Measurements from ENCODE around the gene KL. TPM values are rescaled to one million over a fixed set of nuclear protein-coding genes. Genes with fewer than 3 reads are reported as not detected.

The KL gene
- total RNA-seq (not detected in 2 replicates), polyA plus RNA-seq (not detected in 2 replicates)

DNA sequence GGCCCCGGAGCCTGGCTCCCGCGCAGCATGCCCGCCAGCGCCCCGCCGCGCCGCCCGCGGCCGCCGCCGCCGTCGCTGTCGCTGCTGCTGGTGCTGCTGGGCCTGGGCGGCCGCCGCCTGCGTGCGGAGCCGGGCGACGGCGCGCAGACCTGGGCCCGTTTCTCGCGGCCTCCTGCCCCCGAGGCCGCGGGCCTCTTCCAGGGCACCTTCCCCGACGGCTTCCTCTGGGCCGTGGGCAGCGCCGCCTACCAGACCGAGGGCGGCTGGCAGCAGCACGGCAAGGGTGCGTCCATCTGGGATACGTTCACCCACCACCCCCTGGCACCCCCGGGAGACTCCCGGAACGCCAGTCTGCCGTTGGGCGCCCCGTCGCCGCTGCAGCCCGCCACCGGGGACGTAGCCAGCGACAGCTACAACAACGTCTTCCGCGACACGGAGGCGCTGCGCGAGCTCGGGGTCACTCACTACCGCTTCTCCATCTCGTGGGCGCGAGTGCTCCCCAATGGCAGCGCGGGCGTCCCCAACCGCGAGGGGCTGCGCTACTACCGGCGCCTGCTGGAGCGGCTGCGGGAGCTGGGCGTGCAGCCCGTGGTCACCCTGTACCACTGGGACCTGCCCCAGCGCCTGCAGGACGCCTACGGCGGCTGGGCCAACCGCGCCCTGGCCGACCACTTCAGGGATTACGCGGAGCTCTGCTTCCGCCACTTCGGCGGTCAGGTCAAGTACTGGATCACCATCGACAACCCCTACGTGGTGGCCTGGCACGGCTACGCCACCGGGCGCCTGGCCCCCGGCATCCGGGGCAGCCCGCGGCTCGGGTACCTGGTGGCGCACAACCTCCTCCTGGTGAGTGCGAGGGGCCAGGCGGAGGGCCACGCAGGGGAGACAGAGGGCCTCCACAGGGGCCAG lies at the start of gene KL:
TSS of gene KL (plus strand) at position 10 of the 909 bp plus-strand sequence. CDS start at position 28, 18 bp downstream.
- Histone ChIP-seq H3K4me3 (peak within 1 kb of the TSS; percentile 33), H3K4me1 (ENCODE audit: low read depth) (no peaks in the 10 kb centered on the region), H3K27me3 (peaks cover 85% of the 10 kb centered on the region), H3K27ac (no peak within 1 kb of the TSS), H3K9me3 (ENCODE audit: low read depth) (no peaks in the 10 kb centered on the region), H3K36me3 (no peaks in the 10 kb centered on the region)
- DNase-seq (ENCODE audit: low read depth in 1 of 2, low spot score in 1 of 2), result peak; percentile 16 to 51
- TF ChIP-seq, protein P1, sequence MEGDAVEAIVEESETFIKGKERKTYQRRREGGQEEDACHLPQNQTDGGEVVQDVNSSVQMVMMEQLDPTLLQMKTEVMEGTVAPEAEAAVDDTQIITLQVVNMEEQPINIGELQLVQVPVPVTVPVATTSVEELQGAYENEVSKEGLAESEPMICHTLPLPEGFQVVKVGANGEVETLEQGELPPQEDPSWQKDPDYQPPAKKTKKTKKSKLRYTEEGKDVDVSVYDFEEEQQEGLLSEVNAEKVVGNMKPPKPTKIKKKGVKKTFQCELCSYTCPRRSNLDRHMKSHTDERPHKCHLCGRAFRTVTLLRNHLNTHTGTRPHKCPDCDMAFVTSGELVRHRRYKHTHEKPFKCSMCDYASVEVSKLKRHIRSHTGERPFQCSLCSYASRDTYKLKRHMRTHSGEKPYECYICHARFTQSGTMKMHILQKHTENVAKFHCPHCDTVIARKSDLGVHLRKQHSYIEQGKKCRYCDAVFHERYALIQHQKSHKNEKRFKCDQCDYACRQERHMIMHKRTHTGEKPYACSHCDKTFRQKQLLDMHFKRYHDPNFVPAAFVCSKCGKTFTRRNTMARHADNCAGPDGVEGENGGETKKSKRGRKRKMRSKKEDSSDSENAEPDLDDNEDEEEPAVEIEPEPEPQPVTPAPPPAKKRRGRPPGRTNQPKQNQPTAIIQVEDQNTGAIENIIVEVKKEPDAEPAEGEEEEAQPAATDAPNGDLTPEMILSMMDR (IDR thresholded peaks at IDR 0.05; ENCODE audit: low read depth, low read length), result no peak

DNA sequence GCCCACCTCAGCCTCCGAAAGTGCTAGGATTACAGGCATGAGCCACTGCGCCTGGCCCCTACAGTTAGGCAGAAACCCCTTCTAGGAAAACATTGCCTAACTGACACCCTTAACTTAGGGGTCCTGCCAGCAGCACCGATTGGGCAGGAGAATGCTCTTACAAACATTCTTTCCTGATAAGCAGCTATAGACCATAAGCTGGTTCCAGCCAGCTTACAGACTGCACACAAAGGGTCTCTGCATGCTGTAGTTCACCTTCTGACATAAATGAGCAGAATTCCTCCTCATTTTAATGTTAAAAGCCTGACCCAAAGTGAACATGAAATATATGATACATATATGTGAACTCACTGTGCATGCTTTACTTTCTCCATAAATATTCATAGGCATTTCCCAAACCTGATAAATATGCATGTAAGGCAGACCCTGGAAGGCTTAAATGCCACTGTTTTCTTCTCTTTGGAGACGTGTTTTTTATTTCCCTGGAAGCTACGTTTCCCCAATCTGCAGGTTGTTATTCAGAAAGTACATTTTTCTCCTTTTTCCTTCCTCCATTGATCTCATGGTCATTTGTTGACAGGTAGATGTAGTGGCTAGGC lies 48.5 kb upstream of the KL start:
- no peak overlapping the region for H3K27ac ChIP-seq
- no peaks in the 10 kb centered on the region for H3K9me3 ChIP-seq (ENCODE audit: low read depth)
- no peak overlapping the region for H3K4me3 ChIP-seq
- no peaks in the 10 kb centered on the region for H3K36me3 ChIP-seq
- peaks cover 3% of the 10 kb centered on the region for H3K27me3 ChIP-seq
- H3K4me1 ChIP-seq (ENCODE audit: low read depth), result peaks cover 3% of the 10 kb centered on the region
- TF ChIP-seq, protein P1 (IDR thresholded peaks at IDR 0.05; ENCODE audit: low read depth, low read length), result no peak
- DNase-seq (ENCODE audit: low read depth in 1 of 2, low spot score in 1 of 2), result peak in 1 of 2 donors; percentile 18

DNA sequence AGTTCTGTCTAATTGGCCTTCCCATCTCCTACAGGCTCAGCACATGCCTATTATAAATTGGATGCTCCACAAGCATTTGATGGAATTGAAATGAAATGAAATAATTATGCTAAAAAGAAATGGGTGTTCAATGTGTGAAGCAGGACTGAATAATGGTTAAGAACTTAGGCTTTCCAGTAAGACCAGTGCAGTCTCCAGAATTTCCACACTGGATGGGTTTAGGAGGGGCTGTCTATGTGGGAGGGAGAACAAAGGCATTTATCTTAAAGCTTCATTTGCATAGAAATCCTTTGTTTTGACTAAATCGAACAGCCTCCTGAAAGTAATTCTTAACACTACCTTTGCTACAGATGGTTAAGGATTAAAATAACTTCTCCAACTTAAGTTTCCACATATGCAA lies 47.9 kb upstream of the KL start:
- no peaks in the 10 kb centered on the region for H3K9me3 ChIP-seq (ENCODE audit: low read depth)
- peaks cover 3% of the 10 kb centered on the region for H3K4me1 ChIP-seq (ENCODE audit: low read depth)
- TF ChIP-seq, protein P1 (IDR thresholded peaks at IDR 0.05; ENCODE audit: low read depth, low read length), result no peak
- no peak for DNase-seq (ENCODE audit: low read depth in 1 of 2, low spot score in 1 of 2)
- H3K36me3 ChIP-seq, result no peaks in the 10 kb centered on the region
- H3K27me3 ChIP-seq, result peaks cover 3% of the 10 kb centered on the region
- H3K4me3 ChIP-seq, result no peak overlapping the region
- no peak overlapping the region for H3K27ac ChIP-seq

DNA sequence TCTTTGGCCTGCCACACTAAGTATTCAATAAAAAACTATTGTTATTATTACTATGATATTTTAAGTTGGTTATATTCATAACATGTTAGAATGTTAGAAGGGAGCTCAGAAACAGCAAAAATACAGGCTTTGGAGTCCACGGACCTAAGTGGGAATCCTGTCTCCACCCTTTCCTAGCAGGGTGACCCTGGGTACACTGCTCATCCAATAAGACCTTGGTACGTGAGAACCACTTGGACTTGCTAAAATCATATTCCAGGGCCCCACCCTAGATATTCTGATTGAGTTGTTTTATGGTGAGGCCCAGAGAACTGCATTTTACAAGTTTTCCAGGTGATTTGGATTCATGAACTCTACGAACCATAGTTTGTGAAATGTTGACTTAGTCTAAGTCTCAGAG lies 47.4 kb upstream of the KL start:
- Histone ChIP-seq H3K4me3 (no peak overlapping the region), H3K36me3 (no peaks in the 10 kb centered on the region), H3K27me3 (peaks cover 3% of the 10 kb centered on the region), H3K4me1 (ENCODE audit: low read depth) (peaks cover 3% of the 10 kb centered on the region), H3K9me3 (ENCODE audit: low read depth) (no peaks in the 10 kb centered on the region), H3K27ac (no peak overlapping the region)
- TF ChIP-seq, protein P1 (IDR thresholded peaks at IDR 0.05; ENCODE audit: low read depth, low read length), result no peak
- no peak for DNase-seq (ENCODE audit: low read depth in 1 of 2, low spot score in 1 of 2)

DNA sequence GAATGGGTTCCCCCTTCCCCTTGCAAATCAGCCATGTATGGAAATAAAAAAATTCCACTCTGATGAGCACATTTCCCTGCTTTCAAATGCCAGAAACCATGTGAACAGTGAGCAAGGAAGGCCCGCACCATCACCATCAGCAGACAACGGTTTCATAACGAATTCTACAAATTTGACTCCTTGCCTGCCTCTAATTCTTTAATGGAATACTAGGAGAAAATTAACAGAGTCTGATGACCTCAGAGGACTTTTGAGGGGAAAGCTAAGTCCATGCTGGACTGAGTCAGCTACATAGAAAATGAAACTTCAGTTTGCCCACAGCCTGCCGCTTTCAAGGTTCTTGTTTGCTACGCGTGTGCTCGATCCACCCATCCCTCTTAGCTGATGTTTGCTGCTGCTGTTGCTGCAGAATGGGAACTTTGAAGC lies 46.7 kb upstream of the KL start:
- Histone ChIP-seq H3K27ac (no peak overlapping the region), H3K36me3 (no peaks in the 10 kb centered on the region), H3K9me3 (ENCODE audit: low read depth) (no peaks in the 10 kb centered on the region), H3K27me3 (peaks cover 3% of the 10 kb centered on the region), H3K4me3 (no peak overlapping the region), H3K4me1 (ENCODE audit: low read depth) (peaks cover 3% of the 10 kb centered on the region)
- peak in 1 of 2 donors; percentile 61 for DNase-seq (ENCODE audit: low read depth in 1 of 2, low spot score in 1 of 2)
- TF ChIP-seq, protein P1 (IDR thresholded peaks at IDR 0.05; ENCODE audit: low read depth, low read length), result no peak

Data from cardiac muscle cell (in vitro differentiated cells and primary cell).